AG04449 (cell line): Measurements from ENCODE around the gene COL19A1.
"Not testable (repeated sequence)": the region's sequence is repeated elsewhere in the genome, so short reads cannot be mapped to it uniquely, and the experiment has no call there.

Source experiments
- CTCF ChIA-PET: fragments of 350-600 bp; formaldehyde crosslinking; extraction: SDS; loops from one replicate; lab custom pipeline; 2021; ENCODE audit warnings: antibody characterized with exemption; lab: Yijun Ruan, JAX
- POLR2A ChIA-PET: fragments of 400-600, 350-600 bp; formaldehyde crosslinking; extraction: SDS; loops from one replicate; lab custom pipeline; 2020; ENCODE audit warnings: antibody characterized with exemption, inconsistent platforms; lab: Yijun Ruan, JAX
- DNase-seq: peaks from one replicate; pipeline ENCODE4 v3.0.0-alpha.2; 2010; ENCODE audit warnings: low read depth, low spot score
- H3K4me3 ChIP-seq: 2 replicates; pipeline ENCODE4 v1.5.1; 2011; ENCODE audit warnings: low read depth, mild to moderate bottlenecking, control low read depth, low read length
- CTCF ChIP-seq: IDR thresholded peaks from one replicate; pipeline ENCODE4 v1.5.1; 2011; ENCODE audit warnings: mild to moderate bottlenecking, moderate library complexity, low read length, control low read depth, inconsistent platforms; ENCODE audit not compliant: insufficient read depth; ENCODE audit errors: missing control alignments

Gene COL19A1

GRCh38 chr6:69948479-69949114, 82.2 kb downstream of the COL19A1 start:
- POLR2A ChIA-PET, result no interaction called here
- no peak for TF ChIP-seq CTCF
- no peak overlapping the region for H3K4me3 ChIP-seq
- CTCF ChIA-PET, result no interaction called here
- no peak for DNase-seq

- POLR2A ChIA-PET, result no interaction called here
- no peak for TF ChIP-seq CTCF
- no peak for DNase-seq
- CTCF ChIA-PET, result no interaction called here
- no peak overlapping the region for H3K4me3 ChIP-seq
Observed at GRCh38 chr6:69953491-69953890, 87.1 kb downstream of the COL19A1 start.

GRCh38 chr6:69954733-69955132, 88.4 kb downstream of the COL19A1 start:
- ChIA-PET CTCF (no interaction called here), POLR2A (no interaction called here)
- DNase-seq, result no peak
- H3K4me3 ChIP-seq, result no peak overlapping the region
- TF ChIP-seq CTCF, result no peak

- DNase-seq, result no peak
- TF ChIP-seq CTCF, result no peak
- ChIA-PET CTCF (no interaction called here), POLR2A (no interaction called here)
- no peak overlapping the region for H3K4me3 ChIP-seq
Observed at GRCh38 chr6:69957985-69958559, 91.7 kb downstream of the COL19A1 start.

GRCh38 chr6:69958978-69959377, 92.6 kb downstream of the COL19A1 start:
- H3K4me3 ChIP-seq, result no peak overlapping the region
- no peak for TF ChIP-seq CTCF
- CTCF ChIA-PET, result no interaction called here
- POLR2A ChIA-PET, result no interaction called here
- DNase-seq, result no peak

GRCh38 chr6:69965974-69966373, 99.6 kb downstream of the COL19A1 start:
- DNase-seq, CTCF ChIA-PET, H3K4me3 ChIP-seq, POLR2A ChIA-PET: not testable (repeated sequence)

- no peak overlapping the region for H3K4me3 ChIP-seq
- no peak for DNase-seq
- CTCF ChIA-PET, result no interaction called here
- TF ChIP-seq CTCF, result no peak
- POLR2A ChIA-PET, result no interaction called here
Observed at GRCh38 chr6:69973138-69973537, 106.8 kb downstream of the COL19A1 start.
